DMS 273 treated with DMSO at 0.1 percent for 48 hours (cell line): Measurements from ENCODE around the gene USP3.
A peak's percentile ranks its signal among the peaks of the same experiment; 100 is the strongest.

Source experiments
- DNase-seq: peaks from one replicate; lab custom pipeline; 2025; lab: John Stamatoyannopoulos, UW

USP3 gene

GRCh38 chr15:63504247-63504978 is at the start of gene USP3:
USP3 (plus strand) TSS chr15:63504593; CDS start chr15:63504740, 147 bp downstream.
- peak; percentile 49 for DNase-seq

- no peak for DNase-seq
Observed at GRCh38 chr15:63456258-63456657, 48.1 kb upstream of the USP3 start.

GRCh38 chr15:63457379-63457778 is 47.0 kb upstream of the USP3 start:
- DNase-seq, result no peak

- DNase-seq, result no peak
Observed at GRCh38 chr15:63458026-63458425, 46.4 kb upstream of the USP3 start.

- DNase-seq, result no peak
Observed at GRCh38 chr15:63458794-63459395, 45.5 kb upstream of the USP3 start.

GRCh38 chr15:63460210-63461155 is 43.9 kb upstream of the USP3 start:
- no peak for DNase-seq

GRCh38 chr15:63461230-63461985 is 43.0 kb upstream of the USP3 start:
- DNase-seq, result no peak

- DNase-seq, result no peak
Observed at GRCh38 chr15:63462088-63462487, 42.3 kb upstream of the USP3 start.

- peak; percentile 12 for DNase-seq
Observed at GRCh38 chr15:63463036-63463435, 41.4 kb upstream of the USP3 start.

GRCh38 chr15:63463793-63464192 is 40.6 kb upstream of the USP3 start:
- DNase-seq, result no peak

- DNase-seq, result no peak
Observed at GRCh38 chr15:63465104-63465503, 39.3 kb upstream of the USP3 start.

- peak; percentile 17 for DNase-seq
Observed at GRCh38 chr15:63466378-63467192, 37.8 kb upstream of the USP3 start.

- no peak for DNase-seq
Observed at GRCh38 chr15:63469190-63469589, 35.2 kb upstream of the USP3 start.

GRCh38 chr15:63469984-63470383 is 34.4 kb upstream of the USP3 start:
- no peak for DNase-seq

GRCh38 chr15:63473007-63473748 is 31.2 kb upstream of the USP3 start:
- DNase-seq, result no peak

GRCh38 chr15:63473749-63473998 is 30.7 kb upstream of the USP3 start:
- DNase-seq, result no peak

- DNase-seq, result no peak
Observed at GRCh38 chr15:63473999-63474809, 30.2 kb upstream of the USP3 start.

GRCh38 chr15:63474810-63475316 is 29.5 kb upstream of the USP3 start:
- DNase-seq, result no peak

- DNase-seq, result no peak
Observed at GRCh38 chr15:63475707-63476106, 28.7 kb upstream of the USP3 start.

- DNase-seq, result no peak
Observed at GRCh38 chr15:63476229-63476632, 28.2 kb upstream of the USP3 start.
